ENCODE measurements around the gene ZC3HAV1.
"Not testable (repeated sequence)": the region's sequence is repeated elsewhere in the genome, so short reads cannot be mapped to it uniquely, and the experiment has no call there.

Gene ZC3HAV1

DNA sequence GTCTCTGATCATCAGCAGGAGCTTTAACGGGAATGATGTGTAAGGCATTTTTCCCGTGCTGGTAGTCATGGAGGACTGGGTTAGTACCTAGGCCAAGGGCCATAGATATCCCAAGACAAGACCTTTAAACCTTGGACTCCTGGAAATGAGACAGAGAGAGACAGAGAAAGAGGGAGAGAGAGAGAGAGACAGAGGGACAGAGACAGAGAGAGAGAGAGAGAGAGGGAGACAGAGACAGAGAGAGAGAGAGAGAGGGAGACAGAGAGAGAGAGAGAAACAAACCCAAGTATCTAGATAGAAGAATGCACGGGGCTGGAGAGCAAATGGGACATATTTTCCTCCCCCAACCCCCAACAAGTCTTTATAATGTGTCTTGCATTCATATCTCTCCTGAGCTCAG lies 22.3 kb downstream of the ZC3HAV1 start:
- DNase-seq (ENCODE audit: low spot score), result no peak

DNA sequence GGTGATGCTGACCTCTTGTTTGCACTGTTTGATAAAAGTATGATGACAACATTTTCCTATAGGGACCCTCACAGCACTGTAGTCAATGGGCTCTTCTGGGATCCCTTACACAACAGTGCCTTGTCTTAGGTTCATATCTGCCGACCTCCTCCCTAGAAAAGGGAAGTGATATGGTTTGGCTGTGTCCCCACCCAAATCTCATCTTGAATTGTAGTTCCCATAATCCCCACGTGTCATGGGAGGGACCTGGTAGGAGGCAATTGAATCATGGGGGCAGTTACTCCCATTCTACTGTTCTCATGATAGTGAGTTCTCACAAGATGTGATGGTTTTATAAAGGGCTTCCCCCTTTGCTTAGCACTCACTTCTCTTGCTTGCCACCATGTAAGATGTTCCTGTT lies 23.1 kb downstream of the ZC3HAV1 start:
- no peak for DNase-seq (ENCODE audit: low spot score)

DNA sequence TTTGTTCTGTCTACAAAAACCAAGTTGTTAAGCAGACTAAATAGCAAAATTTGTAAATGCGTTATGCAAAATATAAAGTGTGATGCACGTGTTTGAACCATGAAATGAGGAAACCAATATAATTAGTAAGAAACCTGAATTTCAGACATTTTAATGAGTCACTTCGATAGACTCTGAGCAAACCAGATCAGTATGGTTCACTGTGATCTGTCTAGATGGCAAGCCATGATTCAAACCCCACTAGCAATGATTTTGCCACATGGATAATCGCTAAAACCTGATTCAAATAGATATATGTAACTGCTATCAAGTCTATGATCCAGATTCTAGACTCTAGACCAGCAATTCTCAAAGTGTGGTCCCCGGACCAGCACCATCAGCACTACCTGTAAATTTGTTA lies 24.8 kb downstream of the ZC3HAV1 start:
- DNase-seq (ENCODE audit: low spot score), result no peak

DNA sequence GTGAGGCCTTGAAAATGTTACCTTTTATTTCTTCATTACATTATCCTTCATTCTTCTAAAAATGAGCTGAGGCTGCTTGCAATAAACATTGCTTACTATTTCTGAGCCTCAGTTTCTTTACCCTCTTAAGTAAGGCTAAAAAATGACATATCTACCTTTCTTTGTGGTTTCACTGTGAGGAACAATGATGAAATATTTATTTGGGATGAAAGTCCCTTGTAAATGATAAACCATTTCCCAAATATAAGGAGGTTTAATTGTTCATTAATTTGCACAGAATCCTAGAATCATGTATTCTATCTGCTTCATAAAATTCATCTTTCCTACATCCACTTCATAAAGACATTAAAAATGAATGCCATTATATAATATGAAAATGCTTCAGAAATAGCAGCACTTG lies 27.9 kb downstream of the ZC3HAV1 start:
- no peak for DNase-seq (ENCODE audit: low spot score)

DNA sequence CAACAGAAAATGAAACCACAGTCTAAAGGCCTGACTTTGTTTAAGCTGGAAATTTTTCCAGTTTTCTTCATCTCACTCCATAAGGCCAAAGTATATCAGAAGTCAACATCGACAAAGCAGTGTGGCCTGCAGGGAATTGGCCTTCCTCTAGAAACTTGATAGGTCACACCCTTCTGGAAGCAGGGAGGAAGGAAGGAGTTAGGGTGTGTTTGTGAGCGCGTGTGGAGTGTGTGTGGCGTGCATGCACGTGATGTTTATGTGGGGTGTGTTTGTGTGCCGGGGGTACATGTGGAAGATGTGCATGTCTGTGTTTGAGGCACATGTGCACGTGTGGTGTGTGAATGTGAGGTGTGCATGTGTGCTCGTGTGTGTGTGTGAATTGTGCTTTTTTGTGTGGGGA lies 28.6 kb downstream of the ZC3HAV1 start:
- DNase-seq (ENCODE audit: low spot score), result no peak

DNA sequence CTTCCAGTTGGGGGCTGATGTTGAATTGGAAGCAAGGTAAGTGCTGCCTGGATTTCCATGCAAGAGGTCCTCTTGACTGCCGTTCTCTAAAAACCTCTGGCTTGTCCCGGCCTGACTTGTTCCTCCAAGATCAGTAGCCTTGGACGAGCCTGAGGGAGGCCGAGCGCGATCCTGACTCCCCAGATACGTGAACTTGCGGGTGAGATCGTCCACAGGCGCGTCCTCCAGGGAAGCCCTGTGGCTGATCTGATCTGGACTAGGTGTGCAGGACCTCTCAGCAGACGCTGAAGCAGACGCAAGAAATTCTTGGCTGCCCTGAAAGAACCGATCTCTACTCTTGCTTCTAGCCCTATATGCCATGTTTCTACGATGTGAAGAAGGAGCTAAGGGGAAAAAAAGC lies 29.7 kb downstream of the ZC3HAV1 start:
- no peak for DNase-seq (ENCODE audit: low spot score)

DNA sequence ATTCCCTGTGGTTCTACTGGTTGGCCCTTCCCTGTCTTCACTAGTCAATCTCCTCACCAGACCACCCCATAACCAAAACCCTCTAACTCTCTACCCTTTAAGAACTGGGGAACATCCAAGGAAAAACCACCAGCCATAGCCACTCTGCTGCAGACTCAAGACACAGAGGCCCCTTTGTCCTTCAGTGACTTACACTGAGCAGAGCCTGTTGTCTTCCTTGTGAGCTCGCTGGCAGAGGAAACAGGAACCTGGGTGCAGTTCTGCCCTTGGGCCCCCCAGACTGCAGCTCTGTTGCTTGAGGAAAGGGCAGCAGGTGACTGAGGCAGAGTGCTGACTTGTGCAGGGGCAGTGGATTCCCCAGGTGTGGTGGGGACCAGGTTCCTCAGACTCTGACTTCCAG lies 30.6 kb downstream of the ZC3HAV1 start:
- no peak for DNase-seq (ENCODE audit: low spot score)

DNA sequence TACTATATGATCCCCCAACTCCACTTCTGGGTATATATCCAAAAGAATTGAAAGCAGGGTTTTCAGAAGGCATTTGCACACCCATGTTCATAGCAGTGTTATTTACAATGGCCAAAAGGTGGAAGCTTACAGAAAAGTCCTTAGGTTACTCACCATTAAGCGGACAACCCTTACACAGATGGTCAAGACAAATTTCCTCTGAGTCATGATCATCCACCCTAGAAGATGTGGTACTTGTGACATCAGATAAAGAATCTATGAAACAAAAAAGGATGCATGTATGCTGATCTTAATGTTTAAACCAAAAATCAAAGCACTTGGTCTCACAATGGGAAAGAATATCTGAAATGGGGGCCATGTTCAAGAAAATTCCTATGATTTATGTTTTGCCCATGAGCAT lies 31.1 kb downstream of the ZC3HAV1 start:
- no peak for DNase-seq (ENCODE audit: low spot score)

DNA sequence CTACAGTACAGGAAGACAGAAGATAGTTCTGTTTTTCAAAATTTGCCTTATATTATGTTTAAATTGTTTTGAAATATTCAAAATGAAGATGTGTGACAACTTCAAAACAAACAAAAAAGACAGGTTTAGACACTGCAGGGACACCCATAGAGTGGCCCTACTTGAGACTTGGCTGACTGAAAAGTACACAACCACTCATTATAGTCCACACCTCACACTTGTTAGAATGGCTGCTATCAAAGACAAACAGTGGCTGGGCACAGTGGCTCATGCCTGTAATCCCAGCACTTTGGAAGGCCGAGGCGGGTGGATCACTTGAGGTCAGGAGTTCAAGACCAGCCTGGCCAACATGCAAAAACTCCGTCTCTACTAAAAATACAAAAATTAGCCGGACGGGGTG lies 31.8 kb downstream of the ZC3HAV1 start:
- not testable (repeated sequence) for DNase-seq (ENCODE audit: low spot score)

DNA sequence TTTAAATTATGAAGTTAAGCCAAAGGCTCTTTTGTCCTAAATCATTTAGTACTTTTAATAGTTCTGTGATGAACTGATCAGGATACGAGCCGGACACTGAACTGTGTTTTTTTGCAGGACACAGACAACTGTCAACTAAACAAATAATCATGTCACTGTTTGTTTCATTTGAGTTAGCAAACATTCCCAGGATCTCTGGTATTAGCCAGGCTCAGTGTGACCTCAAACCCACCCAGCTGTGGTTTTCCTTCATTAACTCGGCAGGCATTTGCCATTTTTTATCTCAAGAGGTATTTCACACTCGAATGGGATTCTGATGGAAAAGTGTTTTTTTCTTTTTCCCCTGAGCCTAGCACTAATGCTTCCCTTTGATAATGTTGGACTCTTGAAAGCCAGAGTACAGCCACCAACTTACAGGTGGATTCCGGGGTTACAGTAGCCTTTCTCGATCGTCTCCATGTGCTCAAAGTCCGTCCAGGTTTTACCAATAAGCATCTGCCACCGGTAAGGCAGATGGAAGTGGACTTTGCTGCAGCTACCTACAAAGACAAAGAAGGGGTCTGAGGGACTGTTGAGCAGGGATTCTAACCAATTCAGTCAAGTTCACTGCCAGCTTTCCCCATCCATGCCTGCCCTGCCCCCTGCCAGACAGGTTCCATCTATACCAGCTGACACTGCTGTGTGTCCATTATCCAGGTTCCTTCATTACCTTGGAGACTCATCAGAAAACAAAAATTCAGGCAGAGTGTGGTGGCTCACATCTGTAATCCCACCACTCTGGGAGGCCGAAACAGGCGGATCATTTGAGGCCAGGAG lies 33.4 kb downstream of the ZC3HAV1 start:
- no peak for DNase-seq (ENCODE audit: low spot score)

DNA sequence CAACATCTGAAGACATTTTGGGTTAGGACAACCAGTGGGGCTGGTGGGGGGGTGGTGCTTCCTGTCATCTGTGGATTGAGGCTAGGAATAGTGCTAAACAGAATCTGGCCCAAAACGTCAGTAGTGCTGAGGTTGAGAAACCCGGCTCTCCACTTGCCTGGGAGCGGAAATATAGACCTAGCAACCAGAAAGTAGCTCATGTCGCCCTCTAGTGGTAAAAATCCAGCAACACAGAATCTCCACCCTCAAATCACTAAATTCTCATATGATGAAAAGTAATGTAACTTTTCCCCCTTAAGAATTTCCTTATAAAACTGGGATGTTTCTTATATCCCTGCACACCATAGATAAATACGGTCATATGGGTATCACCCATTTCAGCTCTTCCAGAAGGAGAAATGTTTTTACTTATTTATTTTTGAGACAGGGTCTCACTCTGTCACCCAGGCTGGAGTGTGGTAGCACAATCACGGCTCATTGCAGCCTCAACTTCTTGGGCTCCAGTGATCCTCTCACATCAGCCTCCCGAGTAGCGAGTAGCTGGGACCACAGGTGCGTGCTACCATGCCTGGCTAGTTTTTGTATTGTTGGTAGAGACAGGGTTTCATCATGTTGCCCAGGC lies 34.4 kb downstream of the ZC3HAV1 start:
- DNase-seq (ENCODE audit: low spot score), result peak; percentile 67

DNA sequence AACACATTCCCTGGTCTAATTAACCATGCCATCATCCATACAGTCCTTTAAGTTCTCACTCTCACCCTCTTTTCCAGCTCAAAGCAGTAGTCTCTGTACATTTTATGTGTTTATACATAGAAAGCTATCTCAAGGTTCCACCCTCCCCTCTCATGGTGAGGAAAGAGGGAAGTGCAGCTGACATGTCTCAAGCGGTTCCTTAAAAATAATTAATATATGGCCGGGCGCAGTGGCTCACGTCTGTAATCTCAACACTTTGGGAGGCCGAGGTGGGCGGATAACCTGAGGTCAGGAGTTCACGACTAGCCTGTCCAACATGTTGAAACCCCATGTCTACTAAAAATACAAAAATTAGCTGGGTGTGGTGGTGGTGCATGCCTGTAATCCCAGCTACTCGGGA lies 36.7 kb downstream of the ZC3HAV1 start:
- DNase-seq (ENCODE audit: low spot score), result no peak

DNA sequence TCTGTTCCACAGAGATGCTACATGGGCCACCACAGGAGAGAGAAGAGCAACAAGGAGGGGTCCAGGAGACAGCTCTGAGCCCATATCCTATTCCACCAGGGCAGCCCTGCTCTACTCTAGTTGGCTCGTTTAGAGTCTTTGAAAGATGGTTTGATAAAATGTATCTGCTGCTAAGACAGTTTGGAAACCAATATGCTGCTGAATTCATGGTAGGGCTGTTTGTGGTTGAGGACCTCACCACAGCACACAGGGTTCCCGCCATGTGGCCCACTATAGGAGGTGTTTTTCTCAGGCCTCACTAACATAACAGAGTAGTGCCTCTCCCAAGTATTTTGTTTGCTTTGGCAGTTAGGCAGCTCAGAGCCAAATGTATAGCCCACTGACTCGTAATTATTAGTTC lies 37.8 kb downstream of the ZC3HAV1 start:
- no peak for DNase-seq (ENCODE audit: low spot score)

DNA sequence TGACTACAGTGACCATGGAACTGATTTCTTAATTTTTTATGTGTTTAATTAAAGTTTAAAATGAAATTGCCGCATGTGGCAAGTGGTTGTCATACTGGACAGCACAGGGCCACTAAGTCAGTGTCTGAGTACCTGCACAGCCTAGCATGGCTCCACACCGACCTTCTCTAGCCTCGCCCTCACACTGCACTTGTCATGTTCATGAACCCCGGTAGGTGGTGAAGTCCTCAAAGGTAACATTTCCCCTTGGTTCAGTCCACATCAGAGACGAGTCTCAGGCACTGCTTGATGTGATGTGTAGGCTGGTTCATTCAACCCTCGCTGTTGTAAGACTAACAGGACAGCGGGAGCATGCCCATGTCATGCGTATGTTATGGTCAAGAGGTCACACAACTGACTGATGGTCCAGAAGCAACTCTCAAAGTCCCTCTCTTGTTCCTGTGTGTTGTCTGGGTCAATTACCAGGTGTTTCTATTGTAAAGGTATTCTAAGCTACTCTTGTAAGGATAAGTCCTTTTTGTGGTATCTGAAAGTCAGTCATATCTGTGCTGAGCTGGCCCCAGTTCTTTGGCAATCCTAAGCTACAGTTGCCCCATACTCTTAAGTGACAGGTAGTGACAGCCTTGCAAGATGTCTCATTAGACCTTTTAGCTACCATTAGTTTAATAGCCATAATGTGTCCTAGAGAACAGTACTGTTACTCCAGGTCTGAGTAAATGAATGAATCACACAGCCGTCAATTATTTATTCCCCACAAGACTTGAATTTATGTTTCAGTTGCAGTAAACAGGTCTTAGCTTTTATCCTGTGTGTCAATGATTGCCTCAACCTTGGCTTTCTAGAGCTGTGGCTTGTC lies 40.7 kb downstream of the ZC3HAV1 start:
- DNase-seq (ENCODE audit: low spot score), result no peak

DNA sequence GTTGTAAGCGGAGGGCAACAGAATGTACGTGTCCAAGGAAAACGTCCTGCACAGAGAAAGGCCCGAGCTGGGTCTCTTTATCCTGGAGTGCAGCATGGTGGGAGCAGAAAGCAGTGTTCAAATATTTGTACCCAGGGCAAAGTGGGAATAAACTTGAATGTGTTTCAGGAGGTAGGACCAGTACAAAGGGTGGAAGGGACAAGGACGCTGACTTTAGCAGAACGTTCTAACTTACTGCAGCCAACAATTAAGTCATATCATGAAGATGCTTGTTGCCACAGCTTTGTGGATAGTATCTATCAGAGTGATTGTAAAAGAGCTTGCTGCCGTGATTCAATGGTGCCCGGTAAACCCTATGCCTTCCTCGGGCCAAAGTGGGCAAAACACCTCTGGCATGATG lies 43.2 kb downstream of the ZC3HAV1 start:
- no peak for DNase-seq (ENCODE audit: low spot score)

DNA sequence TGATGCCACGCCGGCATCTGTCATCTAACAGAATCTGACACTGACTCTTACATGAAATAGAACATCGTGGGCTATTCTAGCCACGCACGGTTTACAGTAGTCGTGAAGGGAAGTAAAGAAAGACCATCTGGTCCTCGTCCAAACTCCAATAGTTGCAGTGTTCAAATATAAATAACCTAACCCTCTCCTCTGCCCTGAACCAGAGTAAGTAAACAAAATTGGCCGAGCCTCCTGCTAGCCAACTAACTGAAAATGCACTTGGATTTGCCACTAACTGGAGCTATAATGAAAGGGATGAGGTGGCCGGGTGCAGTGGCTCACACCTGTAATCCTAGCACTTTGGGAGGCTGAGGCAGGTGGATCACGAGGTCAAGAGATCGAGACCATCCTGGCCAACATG lies 44.2 kb downstream of the ZC3HAV1 start:
- DNase-seq (ENCODE audit: low spot score), result no peak

DNA sequence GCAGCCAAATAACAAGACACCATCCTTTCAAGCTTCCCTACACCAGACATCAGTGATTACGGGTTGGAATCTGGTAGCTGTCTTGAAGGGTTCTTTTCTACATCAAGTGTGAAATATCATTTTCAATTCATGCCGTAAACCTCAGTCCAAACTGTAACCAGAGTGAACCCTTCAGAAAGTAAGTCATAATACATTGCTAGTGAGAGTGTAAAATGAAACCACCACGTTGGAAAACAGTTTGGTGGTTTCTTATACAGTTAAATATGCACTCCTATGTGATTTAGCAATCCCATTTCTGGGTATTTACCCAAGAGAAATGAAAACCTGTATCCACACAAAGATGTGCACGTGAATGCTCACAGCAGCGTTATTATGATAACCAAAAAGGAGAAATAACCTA lies 48.1 kb downstream of the ZC3HAV1 start:
- no peak for DNase-seq (ENCODE audit: low spot score)

DNA sequence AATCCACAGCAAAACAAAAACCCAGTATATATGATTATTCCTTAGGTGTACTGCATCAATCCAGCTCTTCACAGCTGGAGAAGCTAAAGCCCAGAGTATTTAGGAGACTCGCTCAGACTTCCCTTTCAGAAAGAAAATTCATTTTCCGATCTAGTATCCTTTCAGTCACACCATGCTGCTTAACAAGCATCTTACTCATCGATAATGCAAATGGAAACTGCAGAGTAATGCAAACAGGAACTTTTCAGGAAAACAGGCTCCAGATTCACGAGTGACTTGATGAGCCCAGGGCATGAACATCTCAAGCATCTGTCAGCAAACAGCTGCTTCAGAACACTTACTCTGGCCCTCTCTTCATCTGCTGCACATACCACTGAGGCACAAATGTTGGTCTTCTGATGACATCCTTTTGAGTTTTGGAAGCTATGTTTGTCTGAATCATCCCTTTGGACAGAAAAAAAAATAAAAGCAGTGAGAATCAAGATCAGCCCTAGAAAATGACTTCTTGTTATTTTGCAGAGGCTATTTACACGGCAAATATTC lies 48.8 kb downstream of the ZC3HAV1 start:
- no peak for DNase-seq (ENCODE audit: low spot score)

DNA sequence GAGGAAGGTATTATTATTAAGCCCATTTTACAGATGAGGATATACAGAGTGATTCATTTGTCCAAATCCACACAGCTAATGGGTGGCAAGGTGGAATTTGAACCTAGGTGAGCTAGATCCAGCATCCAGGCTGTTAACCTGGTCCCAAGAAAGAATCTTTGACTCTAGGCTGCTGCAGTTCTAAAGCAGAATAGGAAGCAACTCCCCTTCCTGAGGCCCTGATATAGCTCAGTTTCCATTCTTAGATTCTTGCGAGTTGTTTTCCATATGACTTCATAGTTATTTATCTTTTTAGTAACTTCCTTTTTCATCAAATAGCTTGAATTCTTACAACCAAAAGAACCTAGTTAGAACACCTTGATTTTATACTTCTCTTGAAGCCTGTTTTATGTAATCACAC lies 49.6 kb downstream of the ZC3HAV1 start:
- DNase-seq (ENCODE audit: low spot score), result no peak

DNA sequence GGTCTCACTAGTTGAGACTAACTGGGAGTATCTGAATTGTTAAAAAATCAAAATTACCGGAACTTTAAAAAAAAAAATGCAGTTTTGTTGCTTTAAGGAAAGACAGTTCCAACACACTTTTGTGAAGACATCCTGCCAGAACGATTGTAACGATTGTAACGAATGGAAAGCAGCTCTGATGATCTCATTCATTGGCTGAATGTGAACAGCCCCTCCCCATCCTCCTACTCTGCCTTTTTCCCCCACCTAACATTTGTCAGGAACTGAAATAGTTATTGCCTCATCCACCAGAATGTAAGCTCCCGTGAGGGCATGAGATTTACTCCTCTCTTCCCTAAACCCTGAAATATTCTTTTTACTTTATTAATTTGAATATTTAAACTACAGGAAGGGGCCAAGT lies 50.6 kb downstream of the ZC3HAV1 start:
- DNase-seq (ENCODE audit: low spot score), result no peak

DNA sequence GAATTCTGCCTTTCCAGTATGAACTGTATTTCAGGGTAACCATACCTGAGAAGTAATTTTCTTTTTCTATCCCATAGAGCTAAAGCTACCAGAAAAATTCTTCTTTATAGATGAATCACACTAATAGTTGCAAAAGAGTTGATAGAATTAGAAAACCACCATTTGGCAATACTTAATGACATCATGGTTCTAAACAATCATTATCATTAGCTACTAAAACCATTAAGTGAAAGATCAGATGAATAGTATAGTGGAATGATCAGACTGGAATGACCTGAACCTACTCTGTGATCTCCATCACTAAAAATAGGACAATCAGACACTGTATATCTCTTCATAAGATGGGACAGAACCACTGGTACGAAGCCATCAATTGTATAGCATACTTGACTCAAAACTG lies 53.8 kb downstream of the ZC3HAV1 start:
- no peak for DNase-seq (ENCODE audit: low spot score)

DNA sequence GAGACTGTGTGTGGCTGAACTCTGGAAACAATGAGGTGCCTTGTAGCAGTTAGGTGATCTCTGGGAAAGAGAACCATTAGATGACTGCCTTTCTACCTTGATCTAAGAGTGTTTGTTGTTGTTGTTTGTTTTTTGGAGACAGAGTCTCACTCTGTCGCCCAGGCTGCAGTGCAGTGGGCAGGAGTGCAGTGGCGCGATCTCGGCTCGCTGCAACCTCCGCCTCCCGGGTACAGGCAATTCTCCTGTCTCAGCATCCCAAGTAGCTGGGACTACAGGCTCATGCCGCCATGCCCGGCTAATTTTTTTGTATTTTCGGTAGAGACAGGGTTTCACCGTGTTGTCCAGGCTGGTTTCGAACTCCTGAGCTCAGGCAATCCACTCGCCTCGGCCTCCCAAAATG lies 54.9 kb downstream of the ZC3HAV1 start:
- DNase-seq (ENCODE audit: low spot score), result not testable (repeated sequence)
